Activated CD4-positive, alpha-beta memory T cell treated with anti-CD3 and anti-CD28 coated beads for 36 hours (primary cell): ENCODE measurements around the gene CDSN. TPM values are rescaled to one million over a fixed set of nuclear protein-coding genes. Genes with fewer than 3 reads are reported as not detected.

Source experiments
- CTCF ChIA-PET: fragments of 350-600 bp; sonication (Branson Sonifier 250); formaldehyde crosslinking; loops from one replicate; lab custom pipeline; 2021; ENCODE audit warnings: antibody characterized with exemption, inconsistent platforms; lab: Charles Lee
- POLR2A ChIA-PET: fragments of 350-600 bp; sonication (Branson Sonifier 250); formaldehyde crosslinking; loops from one replicate; lab custom pipeline; 2021; ENCODE audit warnings: antibody characterized with exemption; lab: Charles Lee
- DNase-seq: peaks from one replicate; pipeline ENCODE4 v3.0.0-alpha.2; 2020
- H3K27ac Mint-ChIP-seq: one replicate; pipeline ENCODE4 v1.8.0; 2021; ENCODE audit warnings: mixed read lengths
- H3K27me3 Mint-ChIP-seq: one replicate; pipeline ENCODE4 v1.8.0; 2021; ENCODE audit warnings: mixed read lengths
- H3K36me3 Mint-ChIP-seq: one replicate; pipeline ENCODE4 v1.8.0; 2021; ENCODE audit warnings: mixed read lengths
- H3K4me1 Mint-ChIP-seq: one replicate; pipeline ENCODE4 v1.8.0; 2021; ENCODE audit warnings: low read depth, mixed read lengths
- H3K4me3 Mint-ChIP-seq: one replicate; pipeline ENCODE4 v1.8.0; 2021; ENCODE audit warnings: mild to moderate bottlenecking, mixed read lengths
- H3K9me3 Mint-ChIP-seq: one replicate; pipeline ENCODE4 v1.8.0; 2021; ENCODE audit warnings: mixed read lengths
- intact Hi-C: fragments of 100-400 bp; cut with micrococcal nuclease; formaldehyde crosslinking; loops from one replicate; pipeline ENCODE4 v1.15.1; 2023
- total RNA-seq, 2 experiments: library from RNA; stranded (reverse); gene quantifications; one replicate each; pipeline ENCODE4 v1.2.3, GENCODE V29; 2021

The CDSN gene
- total RNA-seq, 2 experiments from 2014 or later: not detected

GRCh38 chr6:31126396-31127175 is 6.3 kb upstream of the CDSN start:
- H3K36me3 Mint-ChIP-seq: no peaks in the 10 kb centered on the region
- intact Hi-C loops: no loop called here
- H3K4me3 Mint-ChIP-seq: no peak overlapping the region
- H3K4me1 Mint-ChIP-seq: peaks cover 2% of the 10 kb centered on the region
- H3K9me3 Mint-ChIP-seq: no peaks in the 10 kb centered on the region
- POLR2A ChIA-PET: no interaction called here
- DNase-seq: no peak
- peaks cover 2% of the 10 kb centered on the region for H3K27me3 Mint-ChIP-seq
- CTCF ChIA-PET: interaction anchor here (0.6 to 2.4 kb wide), 12 partner anchors 11 to 1570 kb away, joined by 3 to 12 read pairs (median 4); partner anchors contain the start of genes PSORS1C1 and TCF19
- no peak overlapping the region for H3K27ac Mint-ChIP-seq

GRCh38 chr6:31125586-31126363 is 5.5 kb upstream of the CDSN start:
- intact Hi-C loops: no loop called here
- peaks cover 2% of the 10 kb centered on the region for H3K27me3 Mint-ChIP-seq
- no peaks in the 10 kb centered on the region for H3K9me3 Mint-ChIP-seq
- H3K27ac Mint-ChIP-seq: no peak overlapping the region
- no peak for DNase-seq
- no peak overlapping the region for H3K4me3 Mint-ChIP-seq
- no peaks in the 10 kb centered on the region for H3K36me3 Mint-ChIP-seq
- peaks cover 2% of the 10 kb centered on the region for H3K4me1 Mint-ChIP-seq
- ChIA-PET CTCF (interaction anchor here (0.6 to 2.3 kb wide), 6 partner anchors 12 to 1571 kb away, joined by 3 to 10 read pairs (median 5); no protein-coding TSS in a partner anchor), POLR2A (no interaction called here)

GRCh38 chr6:31125162-31125561 is 4.9 kb upstream of the CDSN start:
- intact Hi-C loops: no loop called here
- POLR2A ChIA-PET: no interaction called here
- Mint-ChIP-seq H3K36me3 (no peaks in the 10 kb centered on the region), H3K27me3 (peaks cover 2% of the 10 kb centered on the region), H3K27ac (no peak overlapping the region), H3K9me3 (no peaks in the 10 kb centered on the region), H3K4me3 (no peak overlapping the region), H3K4me1 (peaks cover 2% of the 10 kb centered on the region)
- CTCF ChIA-PET: interaction anchor here (0.9 to 1.0 kb wide), 2 partner anchors 31 to 209 kb away, joined by 4 read pairs; no protein-coding TSS in a partner anchor
- DNase-seq: no peak

- H3K4me1 Mint-ChIP-seq: peaks cover 2% of the 10 kb centered on the region
- H3K9me3 Mint-ChIP-seq: no peaks in the 10 kb centered on the region
- no peak for DNase-seq
- POLR2A ChIA-PET: no interaction called here
- no peak overlapping the region for H3K27ac Mint-ChIP-seq
- H3K4me3 Mint-ChIP-seq: no peak overlapping the region
- H3K36me3 Mint-ChIP-seq: no peaks in the 10 kb centered on the region
- no peaks in the 10 kb centered on the region for H3K27me3 Mint-ChIP-seq
- intact Hi-C loops: no loop called here
- CTCF ChIA-PET: no interaction called here
Observed at GRCh38 chr6:31122791-31123706, 2.8 kb upstream of the CDSN start.

GRCh38 chr6:31121131-31121790 is 1.0 kb upstream of the CDSN start:
- no peaks in the 10 kb centered on the region for H3K9me3 Mint-ChIP-seq
- ChIA-PET CTCF (interaction anchor here (0.8 kb wide), 1 partner anchor 42 kb away, joined by 3 read pairs; no protein-coding TSS in a partner anchor), POLR2A (no interaction called here)
- no peaks in the 10 kb centered on the region for H3K27me3 Mint-ChIP-seq
- no peak overlapping the region for H3K4me3 Mint-ChIP-seq
- intact Hi-C loops: no loop called here
- no peaks in the 10 kb centered on the region for H3K36me3 Mint-ChIP-seq
- no peak for DNase-seq
- no peak overlapping the region for H3K27ac Mint-ChIP-seq
- no peaks in the 10 kb centered on the region for H3K4me1 Mint-ChIP-seq

GRCh38 chr6:31118178-31118577 is 2.1 kb downstream of the CDSN start:
- Mint-ChIP-seq H3K27ac (no peak overlapping the region), H3K4me3 (no peak overlapping the region), H3K36me3 (no peaks in the 10 kb centered on the region), H3K9me3 (no peaks in the 10 kb centered on the region), H3K4me1 (peaks cover 2% of the 10 kb centered on the region), H3K27me3 (no peaks in the 10 kb centered on the region)
- CTCF ChIA-PET: interaction anchor here (1.5 kb wide), 1 partner anchor 11 kb away, joined by 5 read pairs; no protein-coding TSS in a partner anchor
- POLR2A ChIA-PET: no interaction called here
- intact Hi-C loops: no loop called here
- DNase-seq: no peak

- no peak overlapping the region for H3K4me3 Mint-ChIP-seq
- ChIA-PET CTCF (interaction anchor here (1.0 to 1.4 kb wide), 2 partner anchors 12 to 201 kb away, joined by 4 read pairs; no protein-coding TSS in a partner anchor), POLR2A (interaction anchor here (0.9 kb wide), 1 partner anchor 29 kb away, joined by 3 read pairs; no protein-coding TSS in a partner anchor)
- H3K27ac Mint-ChIP-seq: no peak overlapping the region
- no peaks in the 10 kb centered on the region for H3K27me3 Mint-ChIP-seq
- H3K36me3 Mint-ChIP-seq: no peaks in the 10 kb centered on the region
- DNase-seq: no peak
- H3K4me1 Mint-ChIP-seq: peaks cover 2% of the 10 kb centered on the region
- no peaks in the 10 kb centered on the region for H3K9me3 Mint-ChIP-seq
- intact Hi-C loops: no loop called here
Observed at GRCh38 chr6:31116661-31117385, 3.4 kb downstream of the CDSN start.

GRCh38 chr6:31115941-31116560 is 4.2 kb downstream of the CDSN start:
- ChIA-PET CTCF (interaction anchor here (0.5 to 1.4 kb wide), 3 partner anchors 13 to 251 kb away, joined by 3 to 4 read pairs (median 4); no protein-coding TSS in a partner anchor), POLR2A (interaction anchor here (0.9 kb wide), 1 partner anchor 30 kb away, joined by 3 read pairs; no protein-coding TSS in a partner anchor)
- Mint-ChIP-seq H3K27ac (no peak overlapping the region), H3K36me3 (no peaks in the 10 kb centered on the region), H3K9me3 (no peaks in the 10 kb centered on the region), H3K27me3 (no peaks in the 10 kb centered on the region), H3K4me3 (no peak overlapping the region), H3K4me1 (peaks cover 2% of the 10 kb centered on the region)
- no peak for DNase-seq
- intact Hi-C loops: no loop called here

- DNase-seq: no peak
- Mint-ChIP-seq H3K9me3 (no peaks in the 10 kb centered on the region), H3K27me3 (peaks cover 1% of the 10 kb centered on the region), H3K36me3 (no peaks in the 10 kb centered on the region), H3K4me1 (peaks cover 2% of the 10 kb centered on the region), H3K4me3 (no peak overlapping the region), H3K27ac (no peak overlapping the region)
- CTCF ChIA-PET: interaction anchor here (0.5 to 1.1 kb wide), 2 partner anchors 12 to 251 kb away, joined by 3 read pairs; no protein-coding TSS in a partner anchor
- intact Hi-C loops: no loop called here
- POLR2A ChIA-PET: no interaction called here
Observed at GRCh38 chr6:31114970-31115849, 5.0 kb downstream of the CDSN start.
